Central memory CD8-positive, alpha-beta T cell (primary cell): Measurements from ENCODE around the gene IL17RB.

Experiments used
- ATAC-seq: fragments of 150-1000 bp; cut with Tn5 transposase; replicated peaks from 2 replicates; pipeline ENCODE4 v1.10.0; 2022; ENCODE audit warnings: mild to moderate bottlenecking, moderate FRiP score, moderate number of reproducible peaks; ENCODE audit not compliant: poor library complexity, severe bottlenecking; ENCODE audit errors: extremely low read depth
- DNase-seq, 2 donors: peaks; one replicate each; pipeline ENCODE4 v3.0.0; 2021; ENCODE audit warnings: low spot score in 2 of 2
- H3K27ac Mint-ChIP-seq: one replicate; pipeline ENCODE4 v1.8.0; 2022; ENCODE audit warnings: low read depth, mild to moderate bottlenecking, moderate library complexity, mixed read lengths
- H3K27me3 Mint-ChIP-seq: one replicate; pipeline ENCODE4 v1.8.0; 2022; ENCODE audit warnings: mixed read lengths
- H3K36me3 Mint-ChIP-seq: one replicate; pipeline ENCODE4 v1.8.0; 2022; ENCODE audit warnings: mild to moderate bottlenecking, moderate library complexity, mixed read lengths; ENCODE audit not compliant: insufficient read depth
- H3K4me1 Mint-ChIP-seq: one replicate; pipeline ENCODE4 v1.8.0; 2022; ENCODE audit warnings: mixed read lengths
- H3K4me3 Mint-ChIP-seq: one replicate; pipeline ENCODE4 v1.8.0; 2022; ENCODE audit warnings: mild to moderate bottlenecking, moderate library complexity, mixed read lengths
- H3K9me3 Mint-ChIP-seq: one replicate; pipeline ENCODE4 v1.8.0; 2022; ENCODE audit warnings: mixed read lengths

IL17RB gene

DNA sequence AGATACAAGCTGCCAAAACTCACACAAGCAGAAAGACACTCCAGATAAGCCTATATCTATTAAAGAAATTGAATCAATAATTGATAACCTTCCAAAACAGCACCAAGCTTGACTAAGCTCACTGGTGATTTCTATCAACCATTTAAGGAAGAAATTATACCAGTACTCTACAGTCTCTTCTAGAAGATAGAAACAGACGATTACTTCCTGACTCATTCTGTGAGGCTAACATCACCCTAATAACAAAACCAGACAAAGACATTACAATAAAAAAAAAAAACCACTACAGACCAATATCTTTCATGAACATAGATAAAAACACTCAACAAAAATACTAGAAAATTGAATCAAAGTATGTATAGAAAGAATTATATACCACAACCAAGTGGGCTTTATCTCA lies 20.3 kb upstream of the IL17RB start:
- H3K9me3 Mint-ChIP-seq, result no peaks in the 10 kb centered on the region
- H3K27ac Mint-ChIP-seq, result no peak overlapping the region
- DNase-seq (no peak), ATAC-seq (no peak)
- no peaks in the 10 kb centered on the region for H3K4me1 Mint-ChIP-seq
- no peaks in the 10 kb centered on the region for H3K27me3 Mint-ChIP-seq
- no peaks in the 10 kb centered on the region for H3K36me3 Mint-ChIP-seq
- H3K4me3 Mint-ChIP-seq, result no peak overlapping the region

DNA sequence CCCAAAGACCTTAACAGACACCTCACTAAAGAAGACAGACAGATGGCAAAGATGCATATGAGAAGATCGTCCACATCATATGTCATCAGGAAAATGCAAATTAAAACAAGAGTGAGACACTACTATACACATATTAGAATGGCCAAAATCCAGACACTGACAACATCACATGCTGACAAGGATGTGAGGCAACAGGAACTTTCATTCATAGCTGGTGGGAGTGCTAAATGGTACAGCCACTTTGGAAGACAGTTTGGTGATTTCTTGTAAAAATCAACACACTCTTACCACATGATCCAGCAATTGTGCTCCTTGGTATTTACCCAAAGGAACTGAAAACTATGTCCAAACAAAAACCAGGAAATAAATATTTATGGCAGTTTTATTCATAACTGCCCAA lies 17.8 kb upstream of the IL17RB start:
- Mint-ChIP-seq H3K27me3 (no peaks in the 10 kb centered on the region), H3K4me1 (no peaks in the 10 kb centered on the region), H3K27ac (no peak overlapping the region), H3K9me3 (no peaks in the 10 kb centered on the region), H3K36me3 (no peaks in the 10 kb centered on the region), H3K4me3 (no peak overlapping the region)
- ATAC-seq (no peak), DNase-seq (no peak)

DNA sequence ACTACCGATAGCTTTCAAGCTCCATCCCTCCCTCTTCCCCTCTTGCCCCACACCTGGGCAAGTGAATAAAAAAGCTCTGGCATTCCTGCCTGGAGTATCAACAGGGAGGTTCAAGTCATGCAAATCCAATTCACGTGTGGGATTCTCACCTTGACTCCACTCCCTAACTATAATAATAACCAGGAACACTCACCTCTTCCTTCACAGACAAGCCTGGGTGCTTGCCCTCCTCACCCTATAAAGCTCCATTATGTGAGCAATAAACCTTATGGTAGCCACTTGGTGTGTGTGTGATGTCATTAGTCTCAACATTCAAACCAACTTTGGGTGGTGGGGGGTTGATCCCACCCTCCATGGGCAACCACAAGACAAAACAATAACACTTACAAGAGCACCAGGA lies 16.8 kb upstream of the IL17RB start:
- ATAC-seq, result no peak
- no peaks in the 10 kb centered on the region for H3K36me3 Mint-ChIP-seq
- no peak for DNase-seq

DNA sequence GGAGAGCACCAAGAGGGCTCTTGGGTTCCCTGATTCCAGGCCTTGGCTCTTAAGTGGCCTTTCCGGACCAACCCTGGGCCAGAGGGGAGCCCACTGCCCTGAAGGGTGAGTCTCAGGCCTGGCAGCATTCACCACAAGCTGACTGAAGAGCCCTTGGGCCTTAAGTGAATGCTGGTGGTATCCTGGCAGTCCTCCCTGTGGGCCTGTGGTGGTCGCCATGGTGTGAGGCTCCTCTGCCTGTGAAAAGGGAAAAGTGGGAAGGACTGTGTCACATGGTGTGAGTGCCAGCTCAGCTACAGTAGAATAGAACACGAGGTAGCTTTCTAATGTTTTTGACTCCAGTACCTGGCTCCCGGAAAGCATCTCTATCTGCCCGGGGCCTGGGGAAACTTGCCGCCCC lies 15.4 kb upstream of the IL17RB start:
- no peaks in the 10 kb centered on the region for H3K27me3 Mint-ChIP-seq
- no peak for ATAC-seq
- H3K4me3 Mint-ChIP-seq, result no peak overlapping the region
- no peaks in the 10 kb centered on the region for H3K4me1 Mint-ChIP-seq
- H3K36me3 Mint-ChIP-seq, result no peaks in the 10 kb centered on the region
- DNase-seq, result no peak
- no peaks in the 10 kb centered on the region for H3K9me3 Mint-ChIP-seq
- no peak overlapping the region for H3K27ac Mint-ChIP-seq

More for the DNA sequence above, 16.8 kb upstream of the IL17RB start:
- Mint-ChIP-seq H3K27me3 (no peaks in the 10 kb centered on the region), H3K4me1 (no peaks in the 10 kb centered on the region), H3K9me3 (no peaks in the 10 kb centered on the region), H3K27ac (no peak overlapping the region), H3K4me3 (no peak overlapping the region)

DNA sequence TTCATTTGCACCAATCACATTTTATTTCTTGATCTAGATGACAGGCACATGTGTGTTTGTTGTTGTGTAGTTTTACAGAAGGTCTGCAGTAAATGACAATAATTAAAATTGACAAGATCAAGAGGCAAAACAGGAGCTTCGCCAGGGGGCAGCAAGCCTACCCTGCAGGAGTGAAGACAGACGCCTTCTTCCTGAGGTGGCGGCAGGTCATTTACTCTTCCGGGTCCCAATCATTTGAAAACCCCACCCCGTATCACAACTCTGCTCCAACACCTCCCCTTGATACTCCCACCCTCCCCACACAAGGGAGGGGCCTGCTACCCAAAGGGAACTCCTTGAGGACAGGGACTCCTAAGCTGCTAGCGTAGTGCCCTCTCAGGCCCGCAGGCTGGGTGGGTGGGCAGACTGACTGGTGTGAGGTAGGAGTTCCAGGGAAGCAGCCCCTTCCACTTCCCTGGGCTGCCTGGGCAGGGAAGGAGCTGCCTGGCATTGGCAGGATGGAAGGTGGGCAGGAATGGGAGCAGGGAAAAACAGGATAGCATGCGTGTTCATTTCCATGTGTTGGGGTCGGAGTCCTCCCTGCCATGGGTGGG lies 13.2 kb upstream of the IL17RB start:
- peaks cover 6% of the 10 kb centered on the region for H3K27me3 Mint-ChIP-seq
- DNase-seq (no peak), ATAC-seq (no peak)
- no peaks in the 10 kb centered on the region for H3K4me1 Mint-ChIP-seq
- H3K27ac Mint-ChIP-seq, result no peak overlapping the region
- no peaks in the 10 kb centered on the region for H3K36me3 Mint-ChIP-seq
- no peaks in the 10 kb centered on the region for H3K9me3 Mint-ChIP-seq
- H3K4me3 Mint-ChIP-seq, result no peak overlapping the region

DNA sequence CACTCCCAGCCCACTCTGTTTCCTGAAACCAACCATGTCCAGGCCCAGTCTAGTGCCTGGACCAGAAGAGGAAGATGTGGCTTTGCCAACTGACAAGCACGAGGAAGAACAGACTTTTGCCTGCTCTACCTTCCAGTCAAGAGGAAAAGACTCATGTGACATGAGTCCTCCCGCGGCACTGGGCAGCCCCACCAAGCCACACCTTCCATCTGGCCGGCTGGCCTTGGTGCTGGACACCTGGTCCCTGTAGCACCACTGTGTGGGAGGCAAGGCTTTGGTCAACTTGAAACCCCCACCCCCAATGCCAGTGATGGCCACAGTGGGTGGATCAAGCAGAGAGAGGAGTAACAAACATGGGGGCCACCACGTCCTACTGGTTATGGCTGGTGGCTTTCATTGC lies 12.7 kb upstream of the IL17RB start:
- DNase-seq, result no peak
- H3K4me3 Mint-ChIP-seq, result no peak overlapping the region
- H3K4me1 Mint-ChIP-seq, result no peaks in the 10 kb centered on the region
- H3K9me3 Mint-ChIP-seq, result no peaks in the 10 kb centered on the region
- ATAC-seq, result no peak
- peaks cover 12% of the 10 kb centered on the region for H3K27me3 Mint-ChIP-seq
- no peaks in the 10 kb centered on the region for H3K36me3 Mint-ChIP-seq
- no peak overlapping the region for H3K27ac Mint-ChIP-seq

DNA sequence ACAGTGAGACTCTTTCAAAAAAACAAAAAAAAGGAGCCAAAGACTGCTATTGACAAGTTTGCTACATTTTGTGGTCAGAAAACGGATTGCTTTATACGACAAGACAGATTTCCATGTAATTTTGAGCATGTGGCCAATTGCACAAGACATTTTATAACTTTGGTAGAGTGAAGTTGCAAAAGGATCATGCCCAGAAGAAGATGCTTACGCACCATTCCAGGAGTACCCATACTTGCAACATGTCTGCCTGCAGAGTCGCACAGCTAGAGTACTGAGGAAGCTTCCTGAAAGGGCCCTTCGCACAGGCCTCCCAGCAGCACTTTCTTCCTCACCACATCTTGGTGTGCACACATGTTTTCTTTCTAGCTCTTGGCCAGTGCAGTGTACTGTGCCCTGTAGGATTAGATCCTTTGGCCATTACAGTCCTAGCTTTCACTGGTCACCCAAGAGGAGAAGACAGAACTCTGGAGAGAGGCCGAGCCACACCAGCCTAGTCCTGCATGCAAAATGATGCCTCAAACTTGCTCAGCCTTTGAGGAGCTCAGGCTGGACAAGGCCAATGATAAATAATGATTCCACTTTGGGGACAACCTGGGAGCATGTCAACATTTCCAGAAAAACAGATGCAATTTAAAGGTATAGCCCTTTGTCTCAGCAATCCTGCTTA lies 11.8 kb upstream of the IL17RB start:
- DNase-seq (no peak), ATAC-seq (no peak)
- Mint-ChIP-seq H3K4me3 (no peak overlapping the region), H3K27me3 (peaks cover 14% of the 10 kb centered on the region), H3K4me1 (no peaks in the 10 kb centered on the region), H3K9me3 (no peaks in the 10 kb centered on the region), H3K36me3 (no peaks in the 10 kb centered on the region), H3K27ac (no peak overlapping the region)

DNA sequence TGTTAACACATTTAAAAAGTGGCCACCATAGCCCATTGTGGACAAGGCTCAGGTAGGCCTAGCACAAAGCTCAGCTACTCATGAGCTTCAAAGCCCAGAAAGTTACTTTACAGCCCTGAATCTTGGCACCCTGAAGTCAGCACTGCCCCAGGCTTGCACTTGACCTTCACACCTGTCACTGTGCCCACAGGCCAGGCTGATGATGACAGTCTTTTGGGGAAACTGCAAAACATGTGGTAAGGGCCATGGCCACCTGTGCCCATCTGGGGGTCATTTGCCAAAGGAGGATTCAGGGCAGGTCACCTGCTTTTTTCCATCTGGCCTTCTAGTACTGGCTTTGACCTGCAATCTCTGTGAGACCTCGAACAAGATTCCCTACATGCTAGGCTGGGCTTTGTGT lies 11.1 kb upstream of the IL17RB start:
- H3K4me1 Mint-ChIP-seq, result no peaks in the 10 kb centered on the region
- no peak overlapping the region for H3K27ac Mint-ChIP-seq
- H3K27me3 Mint-ChIP-seq, result peaks cover 14% of the 10 kb centered on the region
- DNase-seq, result no peak
- no peak overlapping the region for H3K4me3 Mint-ChIP-seq
- no peaks in the 10 kb centered on the region for H3K36me3 Mint-ChIP-seq
- no peak for ATAC-seq
- H3K9me3 Mint-ChIP-seq, result no peaks in the 10 kb centered on the region

DNA sequence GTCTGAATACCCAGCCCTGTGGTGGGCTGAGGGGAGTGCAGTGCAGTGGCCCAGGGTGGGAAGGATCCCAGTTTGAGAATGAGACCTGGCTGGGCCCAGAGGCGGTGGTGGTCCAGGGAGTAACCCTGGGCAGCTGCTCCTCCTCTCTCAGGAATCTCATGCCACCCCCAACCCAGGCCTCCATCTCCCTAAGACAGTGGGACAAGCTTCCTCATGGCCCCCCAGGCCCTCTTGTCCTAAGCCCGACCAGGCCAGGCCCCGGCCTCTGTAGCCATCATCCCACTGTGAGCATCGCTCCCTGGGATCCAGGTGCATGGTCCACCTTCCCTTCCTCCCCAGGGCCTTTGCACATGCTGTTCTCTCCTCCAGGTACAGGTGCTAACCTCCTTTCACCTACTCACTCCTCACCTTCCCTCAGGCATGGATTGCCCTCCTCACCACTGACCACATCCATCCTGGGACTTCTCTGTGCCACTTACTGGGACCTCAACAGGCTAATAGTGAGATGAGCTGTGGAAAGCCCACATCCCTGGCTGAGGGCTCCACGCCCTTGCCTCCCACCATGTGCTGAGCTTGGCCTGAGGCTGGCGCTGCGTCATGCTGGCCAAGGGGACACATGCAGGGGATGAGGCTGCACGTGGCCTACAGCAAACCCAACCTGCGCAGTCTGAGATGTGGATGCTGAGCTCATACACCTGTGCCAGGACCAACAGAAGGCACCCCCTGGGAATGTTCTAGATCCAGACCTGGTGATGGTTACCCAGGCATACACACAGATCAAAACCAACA lies 10.1 kb upstream of the IL17RB start:
- ATAC-seq, result no peak
- Mint-ChIP-seq H3K4me3 (no peak overlapping the region), H3K27me3 (peaks cover 14% of the 10 kb centered on the region), H3K9me3 (no peaks in the 10 kb centered on the region), H3K36me3 (no peaks in the 10 kb centered on the region), H3K4me1 (no peaks in the 10 kb centered on the region), H3K27ac (no peak overlapping the region)
- no peak for DNase-seq

DNA sequence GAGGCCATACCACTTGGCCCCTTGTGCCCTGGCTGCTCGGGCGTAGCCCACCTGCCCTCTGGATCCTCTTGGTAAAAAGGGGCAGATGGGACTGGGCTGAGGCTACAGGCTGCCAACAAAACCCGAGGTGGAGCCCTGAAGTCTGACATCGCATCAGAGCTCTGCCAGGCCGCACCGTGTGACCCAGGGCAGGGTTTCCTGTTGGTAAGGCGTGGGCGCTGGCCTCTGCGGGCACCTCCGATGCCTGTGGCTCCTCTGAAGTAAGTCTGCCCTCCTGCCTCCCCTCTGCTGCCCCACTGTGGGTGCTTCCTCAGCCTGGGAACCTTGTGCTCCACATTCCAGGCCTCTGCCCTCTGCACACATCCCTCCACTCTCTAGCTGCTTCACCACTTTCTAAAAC lies 9.0 kb upstream of the IL17RB start:
- DNase-seq, result no peak
- Mint-ChIP-seq H3K36me3 (no peaks in the 10 kb centered on the region), H3K4me3 (no peak overlapping the region), H3K27ac (no peak overlapping the region), H3K4me1 (no peaks in the 10 kb centered on the region), H3K27me3 (peaks cover 14% of the 10 kb centered on the region), H3K9me3 (no peaks in the 10 kb centered on the region)
- ATAC-seq, result no peak

DNA sequence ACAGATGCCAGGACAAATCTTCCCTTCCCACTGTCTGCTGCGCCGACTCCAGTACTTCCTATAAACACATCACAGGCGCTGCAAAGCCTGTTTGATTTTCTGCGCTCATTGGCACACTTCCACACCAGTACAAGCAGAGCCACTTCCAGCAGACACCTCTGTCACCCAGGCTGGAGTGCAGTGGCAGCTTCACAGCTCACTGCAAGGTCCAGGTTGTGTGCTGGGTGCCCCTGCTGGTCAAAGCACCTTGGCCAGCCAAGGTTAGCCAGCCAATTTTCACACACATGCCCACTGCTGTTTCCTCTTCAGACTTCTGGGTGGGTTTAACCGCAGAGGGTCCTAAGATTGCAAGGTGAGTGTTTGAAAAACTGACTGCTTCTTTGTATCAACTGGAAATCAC lies 5.1 kb upstream of the IL17RB start:
- Mint-ChIP-seq H3K4me3 (no peak overlapping the region), H3K27me3 (peaks cover 40% of the 10 kb centered on the region), H3K27ac (no peak overlapping the region), H3K4me1 (no peaks in the 10 kb centered on the region), H3K9me3 (no peaks in the 10 kb centered on the region), H3K36me3 (peaks cover 2% of the 10 kb centered on the region)
- DNase-seq, result no peak
- no peak for ATAC-seq

DNA sequence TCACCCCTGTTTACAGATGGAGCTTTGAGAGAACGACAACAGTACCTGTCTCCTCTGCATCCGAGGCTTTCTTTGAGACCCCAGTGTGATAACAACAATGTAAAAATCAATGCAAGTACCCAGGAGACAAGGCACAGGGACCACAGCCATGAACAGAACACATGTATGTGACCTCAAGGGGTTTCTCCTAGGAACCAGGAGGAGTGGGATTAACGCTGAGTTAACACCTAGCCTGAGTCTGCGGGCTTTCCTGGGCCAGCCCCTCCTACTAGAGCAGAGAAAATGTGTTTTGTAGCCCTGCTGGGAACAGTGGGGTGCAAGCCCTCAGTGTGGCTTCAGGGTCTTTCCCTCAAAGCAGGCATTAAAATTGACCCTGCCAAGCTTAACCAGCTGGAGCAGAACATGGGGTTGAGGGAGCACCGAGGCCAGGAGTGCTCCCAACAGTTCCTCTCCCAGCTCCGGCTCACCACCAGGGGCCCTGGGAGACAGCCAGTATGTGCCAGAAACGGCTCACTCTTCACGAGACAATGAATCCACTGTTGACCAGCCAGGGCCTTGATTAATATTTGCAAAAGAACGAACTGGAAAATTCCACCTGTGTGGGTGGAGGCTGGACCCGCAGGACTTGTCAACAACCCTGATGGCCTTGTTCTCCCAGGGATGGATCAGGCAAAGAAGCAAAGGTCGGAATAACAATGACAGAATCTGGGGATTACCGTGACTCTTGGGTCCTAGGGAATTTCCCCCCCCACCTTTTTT lies 3.8 kb upstream of the IL17RB start:
- Mint-ChIP-seq H3K9me3 (no peaks in the 10 kb centered on the region), H3K4me3 (no peak overlapping the region), H3K27me3 (peaks cover 50% of the 10 kb centered on the region), H3K4me1 (no peaks in the 10 kb centered on the region), H3K27ac (no peak overlapping the region), H3K36me3 (peaks cover 2% of the 10 kb centered on the region)
- no peak for ATAC-seq
- DNase-seq, result no peak
